T-helper 2 cell (primary cell): Measurements from ENCODE around the gene DCDC2.

Experiments used
- DNase-seq, 5 experiments: peaks; one replicate each; pipeline versions ENCODE4 v3.0.0 to v3.0.0-alpha.2; 2012 to 2022

Gene DCDC2

GRCh38 chr6:24140591-24140990 lies 217.3 kb downstream of the DCDC2 start:
- DNase-seq, result no peak

GRCh38 chr6:24139639-24140038 lies 218.2 kb downstream of the DCDC2 start:
- DNase-seq, result no peak

GRCh38 chr6:24139080-24139479 lies 218.8 kb downstream of the DCDC2 start:
- DNase-seq, result no peak

- no peak for DNase-seq
Observed at GRCh38 chr6:24131751-24132150, 226.1 kb downstream of the DCDC2 start.

GRCh38 chr6:24127316-24127715 lies 230.5 kb downstream of the DCDC2 start:
- DNase-seq, result no peak

GRCh38 chr6:24126586-24127192 lies 231.2 kb downstream of the DCDC2 start:
- peak in 1 of 5 experiments; percentile 46 for DNase-seq

GRCh38 chr6:24125980-24126379 lies 231.9 kb downstream of the DCDC2 start, which contains the start of gene NRSN1:
Gene NRSN1, plus strand, starts transcription at chr6:24126215. Its CDS starts 8,113 bp downstream, at chr6:24134328.
- peak in 1 of 5 experiments; percentile 8 for DNase-seq

- DNase-seq, result no peak
Observed at GRCh38 chr6:24122139-24122538, 235.7 kb downstream of the DCDC2 start.
